T-helper 1 cell treated with Interleukin-12 subunit alpha and Interleukin-12 subunit beta and Interleukin-4 antibody, amounts not matched to agents 30 μg/mL and 1 μg/mL, for 36 hours (primary cell): ENCODE data around the gene PLVAP.

Experiments used
- H3K27ac Mint-ChIP-seq: one replicate; pipeline ENCODE4 v1.8.0; 2021; ENCODE audit warnings: mild to moderate bottlenecking, mixed read lengths
- H3K27me3 Mint-ChIP-seq: one replicate; pipeline ENCODE4 v1.8.0; 2021; ENCODE audit warnings: low read depth, mixed read lengths
- H3K36me3 Mint-ChIP-seq: one replicate; pipeline ENCODE4 v1.8.0; 2021; ENCODE audit warnings: low read depth, mixed read lengths
- H3K4me1 Mint-ChIP-seq: one replicate; pipeline ENCODE4 v1.8.0; 2021; ENCODE audit warnings: low read depth, mixed read lengths
- H3K4me3 Mint-ChIP-seq: one replicate; pipeline ENCODE4 v1.8.0; 2021; ENCODE audit warnings: mild to moderate bottlenecking, moderate library complexity, mixed read lengths
- H3K9me3 Mint-ChIP-seq: one replicate; pipeline ENCODE4 v1.8.0; 2021; ENCODE audit warnings: mixed read lengths

The PLVAP gene

DNA sequence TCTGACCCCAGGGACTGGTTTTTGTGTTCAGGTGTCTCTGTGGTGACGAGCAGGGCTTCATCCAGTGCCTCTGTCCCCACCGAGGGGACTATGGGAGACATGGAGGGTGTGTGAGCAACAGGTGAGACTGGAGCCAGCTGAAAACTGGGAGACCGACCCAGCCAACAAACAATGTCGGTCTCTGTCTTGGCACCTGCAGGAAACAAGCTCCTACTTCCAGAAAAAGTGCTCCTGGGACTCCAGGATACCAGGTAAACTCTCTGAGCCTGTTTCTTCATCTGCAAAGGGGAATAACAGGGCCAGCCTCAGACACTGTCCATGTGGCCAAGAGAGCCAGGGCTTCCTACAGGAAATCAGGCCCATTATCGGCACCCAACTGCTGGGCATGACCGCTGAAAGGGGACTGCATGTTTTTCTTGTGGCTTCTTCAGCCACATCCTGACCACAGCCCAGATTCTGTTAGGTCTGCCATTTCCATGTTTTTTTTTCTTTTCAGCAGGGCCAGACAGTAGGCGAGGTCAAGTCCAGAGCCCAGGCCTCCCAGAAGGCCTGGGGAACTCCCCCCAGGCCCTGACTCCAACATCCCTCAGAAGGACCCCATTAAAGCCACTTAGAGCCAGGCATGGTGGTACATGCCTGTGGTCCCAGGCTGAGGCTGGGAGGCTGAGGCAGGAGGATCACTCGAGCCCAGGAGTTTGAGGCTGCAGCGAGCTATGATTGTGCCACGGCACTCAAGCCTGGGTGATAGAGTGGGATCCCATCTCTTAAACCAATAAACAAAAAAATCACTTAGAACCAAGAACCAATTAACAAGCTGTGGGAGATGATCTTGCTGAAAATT, 29.1 kb upstream of the PLVAP start:
- Mint-ChIP-seq H3K4me1 (peaks cover 36% of the 10 kb centered on the region), H3K9me3 (no peaks in the 10 kb centered on the region), H3K27ac (peak overlapping the region; percentile 74), H3K4me3 (peak overlapping the region; percentile 88), H3K36me3 (peaks cover 20% of the 10 kb centered on the region), H3K27me3 (no peaks in the 10 kb centered on the region)

DNA sequence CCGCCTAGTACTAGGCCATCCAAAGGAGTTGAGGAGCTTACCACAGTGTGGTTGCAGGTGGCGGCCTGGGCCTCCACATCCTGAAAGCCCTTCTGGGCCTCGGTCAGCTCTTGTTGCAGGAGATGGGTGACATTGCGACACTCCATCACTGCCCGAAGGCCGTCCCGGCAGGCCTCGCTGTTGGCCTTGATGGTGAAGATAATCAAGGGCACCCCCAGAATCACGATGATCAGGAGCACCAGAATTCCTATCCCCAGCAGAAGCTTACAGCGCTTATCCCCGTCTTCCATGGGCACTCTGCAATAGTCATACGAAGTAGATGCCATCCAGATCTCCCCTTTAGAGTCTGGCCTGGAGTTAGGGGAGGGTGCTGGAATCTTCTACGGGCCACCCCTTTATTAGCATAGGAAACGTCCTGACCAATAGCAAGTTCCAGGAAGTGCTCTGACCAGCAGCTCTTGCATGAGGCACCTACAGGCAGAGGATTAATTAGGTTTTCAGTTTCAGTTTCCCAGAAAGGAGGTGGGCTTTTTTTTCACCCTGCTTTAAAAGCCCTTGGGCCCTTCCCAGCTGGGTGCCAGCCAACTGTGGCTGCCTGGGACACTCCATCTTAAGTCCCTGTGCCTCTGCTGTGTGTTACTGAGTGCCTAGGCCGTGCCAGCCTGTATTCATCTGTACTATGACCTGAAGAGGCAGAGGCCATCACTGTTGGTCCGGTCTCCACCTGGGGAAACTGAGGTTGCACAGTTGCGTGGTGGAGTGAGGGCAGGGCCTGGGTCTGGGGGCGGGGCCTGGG, 28.3 kb upstream of the PLVAP start, which contains the start of gene BST2:
Gene BST2, minus strand, starts transcription at position 381 of the 796 bp plus-strand sequence. Its CDS starts 55 bp downstream, at position 326.
- Mint-ChIP-seq H3K4me1 (peaks cover 36% of the 10 kb centered on the region), H3K27me3 (no peaks in the 10 kb centered on the region), H3K4me3 (peak within 1 kb of the TSS; percentile 88), H3K27ac (peak within 1 kb of the TSS; percentile 91), H3K9me3 (no peaks in the 10 kb centered on the region), H3K36me3 (peaks cover 21% of the 10 kb centered on the region)

DNA sequence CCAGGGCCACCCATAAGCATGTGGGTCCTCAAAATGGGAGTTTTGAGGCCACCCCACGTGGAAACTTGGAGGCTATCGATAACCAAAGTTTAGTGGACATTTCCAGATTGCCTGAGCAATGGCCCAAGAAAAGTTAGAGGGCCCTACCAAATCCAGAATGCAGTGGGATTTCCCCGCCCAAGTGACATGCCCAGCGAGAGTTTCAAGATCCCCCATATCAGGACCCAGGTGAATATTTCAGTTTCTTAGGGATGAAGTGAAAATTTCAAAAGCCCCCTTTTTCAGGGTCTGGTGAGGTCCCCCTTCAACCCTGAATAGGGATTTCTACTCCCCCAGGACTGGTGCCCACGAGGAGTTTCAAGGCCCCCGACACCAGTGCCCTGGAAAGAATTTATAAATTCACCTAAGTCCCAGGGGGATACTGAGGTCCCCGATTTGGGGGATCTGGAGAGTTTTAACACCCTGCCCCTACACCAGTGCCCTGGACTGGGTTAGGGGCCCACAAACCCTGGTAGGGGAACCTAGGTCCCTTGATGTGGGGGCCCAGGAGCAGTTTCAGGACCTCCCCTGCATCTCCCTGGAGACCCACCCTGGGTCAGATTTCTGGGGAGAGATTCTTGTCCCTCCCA, 27.6 kb upstream of the PLVAP start:
- peak overlapping the region; percentile 91 for H3K27ac Mint-ChIP-seq
- H3K36me3 Mint-ChIP-seq, result peaks cover 21% of the 10 kb centered on the region
- H3K27me3 Mint-ChIP-seq, result no peaks in the 10 kb centered on the region
- H3K9me3 Mint-ChIP-seq, result no peaks in the 10 kb centered on the region
- peak overlapping the region; percentile 88 for H3K4me3 Mint-ChIP-seq
- peaks cover 36% of the 10 kb centered on the region for H3K4me1 Mint-ChIP-seq

DNA sequence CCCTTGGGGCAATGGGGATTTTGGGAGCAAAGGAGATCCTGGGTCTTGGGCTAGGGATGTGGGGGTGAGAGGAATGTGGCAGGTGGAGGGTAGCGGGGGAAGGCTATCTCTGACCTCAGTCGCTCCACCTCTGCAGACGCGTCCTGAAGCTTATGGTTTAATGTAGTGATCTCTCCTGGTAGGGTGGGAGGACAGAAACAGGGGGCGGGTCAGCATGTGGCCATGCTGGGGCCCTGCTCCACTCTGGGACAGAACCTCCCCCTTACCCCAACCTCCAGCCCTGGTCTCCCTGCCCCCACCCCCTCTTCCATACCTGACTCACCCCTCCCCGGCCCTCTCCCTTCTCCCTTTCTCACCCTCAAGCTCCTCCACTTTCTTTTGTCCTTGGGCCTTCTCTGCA, 26.9 kb upstream of the PLVAP start:
- peaks cover 21% of the 10 kb centered on the region for H3K36me3 Mint-ChIP-seq
- peaks cover 36% of the 10 kb centered on the region for H3K4me1 Mint-ChIP-seq
- H3K9me3 Mint-ChIP-seq, result no peaks in the 10 kb centered on the region

DNA sequence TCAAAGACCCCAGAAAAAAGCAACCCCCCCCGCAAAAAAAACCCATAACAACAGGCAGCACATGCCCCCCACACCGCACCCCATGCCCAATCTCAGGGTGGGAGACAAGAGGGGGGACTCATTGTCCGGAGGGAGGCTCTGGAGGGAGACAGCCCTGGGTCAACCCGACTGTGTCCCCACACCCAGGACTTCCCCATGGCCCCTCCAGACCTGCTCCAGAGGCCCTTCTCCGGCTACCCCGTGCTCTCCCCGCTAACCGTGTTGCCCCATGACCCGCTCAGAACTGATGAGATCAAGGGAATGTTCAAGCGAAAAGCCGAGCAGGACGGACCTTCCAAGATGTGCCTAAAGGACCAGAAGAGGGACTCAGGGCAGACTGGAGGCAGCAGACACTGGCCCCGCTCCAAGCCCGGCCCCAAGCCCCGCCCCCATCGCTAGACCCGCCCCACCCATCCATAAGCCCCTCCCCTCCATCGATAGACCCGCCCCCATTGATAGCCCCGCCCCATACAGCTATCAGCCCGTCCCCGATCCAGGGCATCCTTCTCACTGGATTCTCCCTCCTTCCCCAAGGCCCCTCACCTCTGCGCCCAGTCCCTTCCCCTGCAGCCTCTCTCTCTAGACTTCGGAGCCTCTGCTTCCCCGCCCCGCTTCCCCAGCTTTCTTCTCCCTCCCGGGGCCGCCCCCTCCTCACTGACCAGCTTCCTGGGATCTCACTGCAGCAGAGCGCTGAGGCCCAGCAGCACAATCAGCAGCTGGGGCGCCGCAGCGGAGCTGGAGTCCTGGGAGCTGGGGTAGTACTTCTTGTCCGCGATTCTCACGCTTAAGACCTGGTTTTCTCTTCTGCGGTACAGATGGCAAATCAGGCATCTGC, 26.1 kb upstream of the PLVAP start:
- H3K27ac Mint-ChIP-seq, result peak overlapping the region; percentile 83
- no peaks in the 10 kb centered on the region for H3K9me3 Mint-ChIP-seq
- no peaks in the 10 kb centered on the region for H3K27me3 Mint-ChIP-seq
- peaks cover 22% of the 10 kb centered on the region for H3K36me3 Mint-ChIP-seq
- peaks cover 36% of the 10 kb centered on the region for H3K4me1 Mint-ChIP-seq
- peak overlapping the region; percentile 88 for H3K4me3 Mint-ChIP-seq

More for the DNA sequence above, 26.9 kb upstream of the PLVAP start:
- Mint-ChIP-seq H3K27ac (peak overlapping the region; percentile 91), H3K27me3 (no peaks in the 10 kb centered on the region), H3K4me3 (peak overlapping the region; percentile 88)

DNA sequence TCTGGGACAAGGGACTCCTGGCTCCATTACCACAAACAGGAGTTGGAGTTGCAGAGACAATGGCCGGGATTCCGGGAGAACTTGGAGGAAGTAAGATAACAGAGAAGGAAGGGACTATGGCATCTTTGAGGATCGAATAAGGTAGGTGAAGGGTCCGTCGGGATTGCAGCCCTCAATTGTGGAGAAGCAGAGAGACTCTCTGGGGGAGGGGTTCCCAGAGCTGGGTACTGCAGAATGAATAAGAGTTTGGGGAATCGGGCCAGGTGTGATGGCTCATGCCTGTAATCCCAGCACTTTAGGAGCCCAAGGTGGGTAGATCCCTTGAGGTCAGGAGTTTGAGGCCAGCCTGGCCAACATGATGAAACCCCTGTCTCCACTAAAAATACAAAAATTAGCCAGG, 24.5 kb upstream of the PLVAP start:
- no peak overlapping the region for H3K27ac Mint-ChIP-seq
- no peak overlapping the region for H3K4me3 Mint-ChIP-seq

DNA sequence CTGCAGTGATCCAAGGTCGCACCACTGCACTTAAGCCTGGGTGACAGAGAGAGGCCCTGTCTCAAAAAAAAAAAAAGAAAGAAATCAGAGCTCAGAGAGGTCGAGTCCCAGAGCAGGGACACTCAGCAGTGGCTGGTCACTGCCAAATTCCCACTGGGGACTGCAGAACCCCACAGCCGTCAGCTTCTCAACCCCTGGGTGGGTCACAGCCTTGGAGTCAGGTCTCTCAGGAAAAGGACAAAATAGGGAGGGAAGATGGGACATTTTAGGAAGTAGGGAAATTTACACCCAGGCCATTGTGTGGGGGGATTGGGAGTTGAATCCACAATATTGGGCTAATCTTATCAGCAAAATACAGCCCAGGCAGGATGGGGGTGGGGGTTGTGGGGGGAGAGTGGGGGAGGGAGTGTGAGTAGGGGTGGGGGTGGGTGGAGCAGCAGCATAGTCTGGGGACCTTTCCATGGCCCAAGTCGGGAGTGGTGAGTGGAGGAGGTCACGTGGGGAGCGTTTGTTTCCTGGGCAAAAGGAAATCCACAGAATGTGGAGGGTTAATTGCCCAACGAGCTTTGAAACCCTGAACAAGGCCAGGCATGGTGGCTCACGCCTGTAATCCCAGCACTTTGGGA, 21.9 kb upstream of the PLVAP start:
- Mint-ChIP-seq H3K4me3 (no peak overlapping the region), H3K36me3 (peaks cover 22% of the 10 kb centered on the region), H3K9me3 (no peaks in the 10 kb centered on the region), H3K27me3 (no peaks in the 10 kb centered on the region), H3K4me1 (peaks cover 15% of the 10 kb centered on the region), H3K27ac (peak overlapping the region; percentile 36)

More for the DNA sequence above, 24.5 kb upstream of the PLVAP start:
- no peaks in the 10 kb centered on the region for H3K27me3 Mint-ChIP-seq
- no peaks in the 10 kb centered on the region for H3K9me3 Mint-ChIP-seq
- H3K36me3 Mint-ChIP-seq, result peaks cover 24% of the 10 kb centered on the region
- H3K4me1 Mint-ChIP-seq, result peaks cover 25% of the 10 kb centered on the region

DNA sequence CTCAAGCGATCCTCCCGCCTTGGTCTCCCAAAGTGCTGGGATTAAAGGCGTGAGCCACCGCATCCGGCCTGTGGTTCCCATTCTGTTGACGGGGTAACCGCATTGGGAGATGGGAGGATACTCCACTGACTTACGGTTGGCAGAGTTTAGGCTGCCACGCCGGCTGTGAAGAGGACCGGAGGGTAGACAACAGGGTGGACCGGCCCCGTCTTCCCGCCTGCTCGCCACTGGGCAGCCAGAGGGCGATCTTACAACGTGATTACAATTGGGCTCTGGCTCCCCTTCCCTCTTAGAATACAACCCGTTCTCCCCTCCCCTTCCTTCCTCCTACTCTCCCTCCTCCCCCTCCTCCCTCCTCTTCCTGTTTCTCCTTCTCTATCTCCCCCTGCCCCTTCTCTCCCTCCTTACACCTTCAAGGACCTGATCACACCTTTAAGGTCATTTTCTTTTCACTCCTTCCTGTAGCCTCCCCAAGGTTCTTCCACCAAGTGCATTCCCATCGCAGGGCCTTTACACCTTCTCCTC, 17.8 kb upstream of the PLVAP start:
- Mint-ChIP-seq H3K4me3 (no peak overlapping the region), H3K4me1 (peaks cover 15% of the 10 kb centered on the region), H3K9me3 (no peaks in the 10 kb centered on the region), H3K36me3 (peaks cover 8% of the 10 kb centered on the region), H3K27me3 (peaks cover 12% of the 10 kb centered on the region), H3K27ac (peak overlapping the region; percentile 82)

DNA sequence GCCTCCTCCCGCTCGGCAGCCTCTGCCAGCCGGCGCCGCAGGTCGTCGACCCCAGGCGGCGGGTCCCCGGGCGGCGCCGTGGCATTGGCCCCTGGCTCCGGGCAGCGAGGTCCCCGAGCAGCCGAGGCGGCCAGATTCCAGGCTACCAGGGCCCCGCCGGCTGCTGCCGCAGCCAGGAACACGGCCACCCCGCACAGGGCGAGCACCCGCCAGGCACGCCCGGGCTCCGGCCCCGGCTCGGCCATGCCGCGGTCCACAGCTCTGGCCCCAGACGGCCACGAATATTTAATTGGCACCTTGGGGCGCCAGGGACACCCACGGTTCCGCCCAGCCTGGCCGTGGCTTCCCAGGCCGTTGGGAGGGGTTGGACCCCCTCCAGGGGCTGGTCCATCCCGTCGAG, 16.8 kb upstream of the PLVAP start, which contains the start of gene CCDC194:
Gene CCDC194, minus strand, starts transcription at position 283 of the 400 bp plus-strand sequence. Its CDS starts 38 bp downstream, at position 245.
- Mint-ChIP-seq H3K36me3 (peaks cover 8% of the 10 kb centered on the region), H3K27ac (peak within 1 kb of the TSS; percentile 82), H3K4me3 (no peak within 1 kb of the TSS), H3K27me3 (peaks cover 21% of the 10 kb centered on the region), H3K4me1 (peaks cover 15% of the 10 kb centered on the region), H3K9me3 (no peaks in the 10 kb centered on the region)

DNA sequence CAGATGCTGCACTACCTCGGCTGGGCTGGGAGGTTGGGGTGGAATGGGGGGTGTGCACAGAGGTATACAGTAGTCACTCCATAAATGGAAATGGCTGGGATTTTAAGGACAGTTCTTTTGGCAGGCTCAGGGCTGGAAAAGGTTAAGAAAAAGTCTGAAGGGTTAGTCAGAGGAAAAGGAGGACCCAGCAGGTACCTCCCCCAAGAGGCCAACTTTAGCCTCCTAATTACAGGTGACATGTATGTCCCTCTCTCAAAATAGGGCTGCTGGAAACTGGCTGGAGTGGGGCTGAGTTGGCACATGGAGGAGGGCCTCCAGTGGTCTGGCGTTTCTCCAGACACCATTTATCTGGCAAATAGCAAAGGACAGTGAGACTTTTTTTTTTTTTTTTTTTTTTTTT, 15.9 kb upstream of the PLVAP start:
- no peak overlapping the region for H3K4me3 Mint-ChIP-seq
- peaks cover 15% of the 10 kb centered on the region for H3K4me1 Mint-ChIP-seq
- peaks cover 23% of the 10 kb centered on the region for H3K27me3 Mint-ChIP-seq
- H3K36me3 Mint-ChIP-seq, result peaks cover 6% of the 10 kb centered on the region
- H3K27ac Mint-ChIP-seq, result no peak overlapping the region
- H3K9me3 Mint-ChIP-seq, result no peaks in the 10 kb centered on the region

DNA sequence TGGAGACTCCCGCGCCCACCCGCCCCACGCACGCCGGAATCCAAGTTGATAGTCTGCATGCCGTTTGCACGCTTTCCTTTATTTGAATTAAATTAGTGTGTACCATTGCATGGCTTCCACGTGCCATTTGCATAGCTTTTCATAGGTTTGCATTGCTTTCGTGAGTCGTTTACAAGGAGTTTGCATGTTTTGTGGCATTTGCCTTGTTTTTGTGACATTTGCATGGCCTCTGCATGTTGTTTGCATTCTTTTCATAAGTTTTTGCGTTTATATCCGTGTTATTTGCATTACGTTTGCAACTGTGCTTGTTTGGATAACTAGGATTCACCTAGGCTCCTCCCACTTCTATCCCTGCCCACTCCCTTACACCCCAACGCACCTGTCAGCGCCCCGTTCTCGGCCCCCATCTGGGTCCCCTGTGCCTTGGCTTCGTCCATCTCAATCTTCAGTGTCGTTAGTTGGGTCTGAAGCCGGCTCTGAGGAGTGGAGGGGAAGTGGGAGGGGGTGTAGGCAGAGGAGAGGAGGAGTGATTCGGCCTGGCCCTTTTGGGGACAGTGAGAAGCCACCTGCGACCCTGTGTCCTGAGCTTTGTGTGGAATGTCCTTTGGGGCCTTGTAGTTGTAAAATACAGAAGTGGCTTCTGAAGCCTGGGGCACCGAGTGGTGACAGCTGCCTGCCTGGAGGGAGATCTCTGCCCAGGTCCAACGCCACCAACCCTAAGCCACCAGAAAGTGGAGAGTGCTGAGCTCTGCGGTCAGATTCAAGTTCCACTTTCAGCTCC, 14.4 kb upstream of the PLVAP start:
- peak overlapping the region; percentile 70 for H3K4me3 Mint-ChIP-seq
- H3K36me3 Mint-ChIP-seq, result peaks cover 3% of the 10 kb centered on the region
- peaks cover 23% of the 10 kb centered on the region for H3K27me3 Mint-ChIP-seq
- H3K9me3 Mint-ChIP-seq, result no peaks in the 10 kb centered on the region
- peaks cover 15% of the 10 kb centered on the region for H3K4me1 Mint-ChIP-seq
- H3K27ac Mint-ChIP-seq, result no peak overlapping the region

DNA sequence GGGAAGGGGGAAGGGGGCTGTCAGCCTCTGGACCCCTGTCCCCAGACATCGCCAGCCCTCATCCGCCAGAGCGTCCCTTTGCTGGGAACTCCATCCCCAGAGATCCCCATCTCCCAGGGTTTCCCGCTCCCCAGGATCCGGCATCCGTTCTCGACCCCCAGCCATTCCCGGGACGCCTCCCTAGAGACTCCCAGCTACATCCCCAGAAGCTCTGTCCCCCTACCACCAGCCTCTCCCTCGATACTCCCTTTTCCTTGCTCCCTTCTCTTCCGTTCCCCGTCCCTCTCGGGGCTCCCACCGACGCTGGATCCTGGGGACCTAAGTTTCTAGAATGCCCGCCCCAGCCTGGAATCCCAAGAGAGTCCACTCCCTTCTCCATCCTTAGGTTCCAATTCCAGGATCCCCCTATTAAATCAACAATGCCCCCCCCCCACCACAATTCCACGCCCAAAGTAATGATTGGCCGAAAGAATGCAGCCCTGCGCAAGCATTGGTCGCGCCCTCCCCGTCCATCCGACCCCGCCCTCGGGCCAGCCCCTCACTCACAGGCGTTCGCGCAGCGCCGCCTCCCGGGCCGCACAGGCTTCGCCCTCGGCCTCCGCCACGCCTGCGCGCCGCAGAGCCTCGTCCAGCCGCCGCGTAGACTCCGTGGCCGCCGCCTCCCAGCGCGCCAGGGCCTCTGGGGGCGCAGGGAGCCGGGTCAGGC, 13.7 kb upstream of the PLVAP start:
- Mint-ChIP-seq H3K36me3 (peaks cover 3% of the 10 kb centered on the region), H3K27me3 (peaks cover 23% of the 10 kb centered on the region), H3K9me3 (no peaks in the 10 kb centered on the region), H3K27ac (no peak overlapping the region), H3K4me1 (peaks cover 15% of the 10 kb centered on the region), H3K4me3 (peak overlapping the region; percentile 94)
